ENCODE data around the gene CREB3L2. TPM values are rescaled to one million over a fixed set of nuclear protein-coding genes. Genes with fewer than 3 reads are reported as not detected.

The CREB3L2 gene
- total RNA-seq, 1 donor from 2014 or later = 45.6 TPM

- Mint-ChIP-seq H3K4me1 (peaks cover 18% of the 10 kb centered on the region), H3K36me3 (ENCODE audit: low read depth) (peaks cover 5% of the 10 kb centered on the region)
- intact Hi-C loops (cut with micrococcal nuclease) = no loop called here
Measured at GRCh38 chr7:137943132-137943551, 58.7 kb downstream of the CREB3L2 start.

GRCh38 chr7:137942484-137943115 lies 59.3 kb downstream of the CREB3L2 start:
- Mint-ChIP-seq H3K36me3 (ENCODE audit: low read depth) (no peaks in the 10 kb centered on the region), H3K27ac (no peak overlapping the region), H3K4me1 (peaks cover 14% of the 10 kb centered on the region), H3K27me3 (no peaks in the 10 kb centered on the region), H3K9me3 (no peaks in the 10 kb centered on the region), H3K4me3 (no peak overlapping the region)
- DNase-seq = no peak
- intact Hi-C loops (cut with micrococcal nuclease) = no loop called here

More at GRCh38 chr7:137943132-137943551, 58.7 kb downstream of the CREB3L2 start:
- H3K27ac Mint-ChIP-seq = peak overlapping the region; percentile 42
- no peaks in the 10 kb centered on the region for H3K27me3 Mint-ChIP-seq
- no peak for DNase-seq
- H3K4me3 Mint-ChIP-seq = no peak overlapping the region
- H3K9me3 Mint-ChIP-seq = peaks cover 3% of the 10 kb centered on the region

- Mint-ChIP-seq H3K4me3 (no peak overlapping the region), H3K9me3 (no peaks in the 10 kb centered on the region), H3K27me3 (no peaks in the 10 kb centered on the region), H3K4me1 (peaks cover 19% of the 10 kb centered on the region), H3K27ac (no peak overlapping the region), H3K36me3 (ENCODE audit: low read depth) (no peaks in the 10 kb centered on the region)
- intact Hi-C loops (cut with micrococcal nuclease) = no loop called here
- no peak for DNase-seq
Measured at GRCh38 chr7:137940656-137941518, 61.0 kb downstream of the CREB3L2 start.

GRCh38 chr7:137940218-137940617 lies 61.7 kb downstream of the CREB3L2 start:
- no peak for DNase-seq
- no peak overlapping the region for H3K4me3 Mint-ChIP-seq
- H3K27me3 Mint-ChIP-seq = no peaks in the 10 kb centered on the region
- H3K9me3 Mint-ChIP-seq = no peaks in the 10 kb centered on the region
- no peak overlapping the region for H3K27ac Mint-ChIP-seq
- peaks cover 24% of the 10 kb centered on the region for H3K4me1 Mint-ChIP-seq
- no peaks in the 10 kb centered on the region for H3K36me3 Mint-ChIP-seq (ENCODE audit: low read depth)
- intact Hi-C loops (cut with micrococcal nuclease) = no loop called here

GRCh38 chr7:137937202-137937560 lies 64.7 kb downstream of the CREB3L2 start:
- DNase-seq = no peak
- Mint-ChIP-seq H3K9me3 (no peaks in the 10 kb centered on the region), H3K4me3 (no peak overlapping the region), H3K4me1 (peaks cover 39% of the 10 kb centered on the region), H3K27ac (no peak overlapping the region), H3K36me3 (ENCODE audit: low read depth) (peaks cover 8% of the 10 kb centered on the region), H3K27me3 (no peaks in the 10 kb centered on the region)
- intact Hi-C loops (cut with micrococcal nuclease) = no loop called here

GRCh38 chr7:137936509-137937201 lies 65.2 kb downstream of the CREB3L2 start:
- Mint-ChIP-seq H3K36me3 (ENCODE audit: low read depth) (peaks cover 10% of the 10 kb centered on the region), H3K9me3 (no peaks in the 10 kb centered on the region), H3K27me3 (no peaks in the 10 kb centered on the region), H3K4me1 (peaks cover 39% of the 10 kb centered on the region), H3K4me3 (no peak overlapping the region), H3K27ac (no peak overlapping the region)
- DNase-seq = no peak
- intact Hi-C loops (cut with micrococcal nuclease) = no loop called here

- peak; percentile 65 for DNase-seq
- H3K4me1 Mint-ChIP-seq = peaks cover 39% of the 10 kb centered on the region
- H3K9me3 Mint-ChIP-seq = no peaks in the 10 kb centered on the region
- no peaks in the 10 kb centered on the region for H3K27me3 Mint-ChIP-seq
- intact Hi-C loops (cut with micrococcal nuclease) = loop anchor here (2.0 kb wide), 2 partner anchors 57 to 67 kb away; partner anchors contain the start of gene CREB3L2
- H3K36me3 Mint-ChIP-seq (ENCODE audit: low read depth) = peaks cover 10% of the 10 kb centered on the region
- H3K4me3 Mint-ChIP-seq = peak overlapping the region; percentile 89
- peak overlapping the region; percentile 93 for H3K27ac Mint-ChIP-seq
Measured at GRCh38 chr7:137935884-137936508, 65.9 kb downstream of the CREB3L2 start.

- DNase-seq = no peak
- Mint-ChIP-seq H3K4me3 (peak overlapping the region; percentile 89), H3K27ac (peak overlapping the region; percentile 93), H3K9me3 (no peaks in the 10 kb centered on the region), H3K36me3 (ENCODE audit: low read depth) (peaks cover 10% of the 10 kb centered on the region), H3K4me1 (peaks cover 42% of the 10 kb centered on the region), H3K27me3 (no peaks in the 10 kb centered on the region)
- intact Hi-C loops (cut with micrococcal nuclease) = loop anchor here (2.0 kb wide), 2 partner anchors 58 to 68 kb away; partner anchors contain the start of gene CREB3L2
Measured at GRCh38 chr7:137934941-137935883, 66.7 kb downstream of the CREB3L2 start.

- Mint-ChIP-seq H3K9me3 (no peaks in the 10 kb centered on the region), H3K27me3 (no peaks in the 10 kb centered on the region), H3K4me1 (peaks cover 38% of the 10 kb centered on the region), H3K36me3 (ENCODE audit: low read depth) (peaks cover 10% of the 10 kb centered on the region), H3K4me3 (peak overlapping the region; percentile 89), H3K27ac (peak overlapping the region; percentile 93)
- intact Hi-C loops (cut with micrococcal nuclease) = loop anchor here (2.0 kb wide), 2 partner anchors 58 to 68 kb away; partner anchors contain the start of gene CREB3L2
- no peak for DNase-seq
Measured at GRCh38 chr7:137934176-137934826, 67.6 kb downstream of the CREB3L2 start.

GRCh38 chr7:137933270-137934017 lies 68.4 kb downstream of the CREB3L2 start:
- Mint-ChIP-seq H3K9me3 (no peaks in the 10 kb centered on the region), H3K4me3 (no peak overlapping the region), H3K36me3 (ENCODE audit: low read depth) (peaks cover 12% of the 10 kb centered on the region), H3K4me1 (peaks cover 38% of the 10 kb centered on the region), H3K27me3 (no peaks in the 10 kb centered on the region), H3K27ac (peak overlapping the region; percentile 38)
- intact Hi-C loops (cut with micrococcal nuclease) = loop anchor here (2.0 kb wide), 2 partner anchors 59 to 69 kb away; partner anchors contain the start of gene CREB3L2
- DNase-seq = no peak

- H3K4me3 Mint-ChIP-seq = no peak overlapping the region
- no peaks in the 10 kb centered on the region for H3K9me3 Mint-ChIP-seq
- H3K4me1 Mint-ChIP-seq = peaks cover 38% of the 10 kb centered on the region
- H3K27ac Mint-ChIP-seq = no peak overlapping the region
- no peaks in the 10 kb centered on the region for H3K27me3 Mint-ChIP-seq
- intact Hi-C loops (cut with micrococcal nuclease) = no loop called here
- DNase-seq = no peak
- H3K36me3 Mint-ChIP-seq (ENCODE audit: low read depth) = peaks cover 15% of the 10 kb centered on the region
Measured at GRCh38 chr7:137932881-137933269, 69.0 kb downstream of the CREB3L2 start.

GRCh38 chr7:137931823-137932222 lies 70.1 kb downstream of the CREB3L2 start:
- Mint-ChIP-seq H3K4me3 (no peak overlapping the region), H3K27ac (no peak overlapping the region), H3K36me3 (ENCODE audit: low read depth) (peaks cover 26% of the 10 kb centered on the region)

More at GRCh38 chr7:137931823-137932222, 70.1 kb downstream of the CREB3L2 start:
- H3K4me1 Mint-ChIP-seq = peaks cover 38% of the 10 kb centered on the region
- peaks cover 3% of the 10 kb centered on the region for H3K9me3 Mint-ChIP-seq
- H3K27me3 Mint-ChIP-seq = no peaks in the 10 kb centered on the region
- no peak for DNase-seq
- intact Hi-C loops (cut with micrococcal nuclease) = no loop called here

Data from activated CD4-positive, alpha-beta T cell treated with anti-CD3 and anti-CD28 coated beads, Interleukin-2, amount 10 ng/mL, durations not matched to agents 24 days and 14 days (primary cell).